ENCODE results near the gene ITM2C.

DNA sequence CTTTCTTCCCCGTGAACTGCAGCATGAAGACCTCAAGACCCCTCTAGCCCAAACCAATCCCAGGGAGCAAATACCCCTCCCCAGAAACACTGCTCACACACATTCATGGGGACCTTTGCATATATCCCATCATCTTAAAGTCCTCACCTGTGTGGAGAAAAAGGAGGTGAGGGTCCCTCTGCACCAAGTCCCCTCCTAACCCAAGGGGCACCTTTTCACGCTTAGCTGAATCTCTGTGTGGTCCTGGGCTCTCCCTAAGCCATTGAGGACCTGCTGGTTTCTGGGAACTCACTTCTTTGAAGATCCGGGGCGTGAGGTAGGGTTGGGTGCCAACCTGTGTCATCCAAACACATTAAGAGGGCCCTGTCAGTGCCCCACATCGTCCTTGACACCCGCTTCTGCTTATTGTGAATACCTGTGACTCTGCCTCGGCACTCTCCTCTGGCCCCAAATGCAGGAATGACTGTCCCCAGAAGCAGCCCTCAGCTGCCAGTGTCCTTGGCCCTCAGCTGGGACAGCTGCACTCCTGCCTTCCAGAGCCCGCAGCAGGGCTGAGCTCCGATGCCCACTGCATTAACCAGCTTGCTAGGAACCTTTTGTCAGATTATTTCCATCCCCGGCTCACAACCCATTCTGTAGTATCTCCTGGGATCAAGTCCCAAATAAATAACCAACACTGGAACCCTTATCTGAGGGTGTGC, 41.3 kb upstream of the ITM2C start:
- TF ChIP-seq, protein P1, sequence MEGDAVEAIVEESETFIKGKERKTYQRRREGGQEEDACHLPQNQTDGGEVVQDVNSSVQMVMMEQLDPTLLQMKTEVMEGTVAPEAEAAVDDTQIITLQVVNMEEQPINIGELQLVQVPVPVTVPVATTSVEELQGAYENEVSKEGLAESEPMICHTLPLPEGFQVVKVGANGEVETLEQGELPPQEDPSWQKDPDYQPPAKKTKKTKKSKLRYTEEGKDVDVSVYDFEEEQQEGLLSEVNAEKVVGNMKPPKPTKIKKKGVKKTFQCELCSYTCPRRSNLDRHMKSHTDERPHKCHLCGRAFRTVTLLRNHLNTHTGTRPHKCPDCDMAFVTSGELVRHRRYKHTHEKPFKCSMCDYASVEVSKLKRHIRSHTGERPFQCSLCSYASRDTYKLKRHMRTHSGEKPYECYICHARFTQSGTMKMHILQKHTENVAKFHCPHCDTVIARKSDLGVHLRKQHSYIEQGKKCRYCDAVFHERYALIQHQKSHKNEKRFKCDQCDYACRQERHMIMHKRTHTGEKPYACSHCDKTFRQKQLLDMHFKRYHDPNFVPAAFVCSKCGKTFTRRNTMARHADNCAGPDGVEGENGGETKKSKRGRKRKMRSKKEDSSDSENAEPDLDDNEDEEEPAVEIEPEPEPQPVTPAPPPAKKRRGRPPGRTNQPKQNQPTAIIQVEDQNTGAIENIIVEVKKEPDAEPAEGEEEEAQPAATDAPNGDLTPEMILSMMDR (IDR thresholded peaks at IDR 0.05 in 4 of 5, conservative IDR thresholded peaks at IDR 0.05 in 1 of 5), result no peak
- TF ChIP-seq POLR2A (IDR thresholded peaks at IDR 0.05), result no peak

All from gastrocnemius medialis (tissue), 4 donors.